H9 (cell line): ENCODE measurements around the gene MCL1. TPM values are rescaled to one million over a fixed set of nuclear protein-coding genes. Genes with fewer than 3 reads are reported as not detected.

ENCODE experiments used
- DNase-seq: peaks from one replicate; pipeline ENCODE4 v3.0.0-alpha.2; 2017
- H2AFZ ChIP-seq: one replicate; pipeline ENCODE4 v1.6.1; 2013; ENCODE audit warnings: mild to moderate bottlenecking, low read length, control low read depth, moderate library complexity
- H2AK5ac ChIP-seq: 2 replicates; pipeline ENCODE4 v1.6.1; 2013; ENCODE audit warnings: low read length, control low read depth, mixed read lengths; ENCODE audit not compliant: insufficient read length
- H2BK120ac ChIP-seq: one replicate; pipeline ENCODE4 v1.6.1; 2013; ENCODE audit warnings: low read depth, mild to moderate bottlenecking, low read length, control low read depth, inconsistent platforms; ENCODE audit not compliant: poor library complexity, severe bottlenecking
- H2BK12ac ChIP-seq: 2 replicates; pipeline ENCODE4 v1.6.1; 2013; ENCODE audit warnings: low read length, control low read depth, mixed read lengths, low read depth; ENCODE audit not compliant: insufficient read length
- H2BK15ac ChIP-seq: 2 replicates; pipeline ENCODE4 v1.6.1; 2013; ENCODE audit warnings: low read depth, low read length, control low read depth
- H2BK20ac ChIP-seq: one replicate; pipeline ENCODE4 v1.6.1; 2013; ENCODE audit warnings: low read depth, mild to moderate bottlenecking, low read length, control low read depth, inconsistent platforms; ENCODE audit not compliant: poor library complexity, severe bottlenecking
- H2BK5ac ChIP-seq: 2 replicates; pipeline ENCODE4 v1.6.1; 2013; ENCODE audit warnings: low read length, control low read depth, mixed read lengths; ENCODE audit not compliant: insufficient read length
- H3K14ac ChIP-seq: 2 replicates; pipeline ENCODE4 v1.6.1; 2013; ENCODE audit warnings: low read length, control low read depth; ENCODE audit not compliant: insufficient read depth
- H3K18ac ChIP-seq: 2 replicates; pipeline ENCODE4 v1.6.1; 2013; ENCODE audit warnings: low read depth, mild to moderate bottlenecking, mixed read lengths, low read length, control low read depth; ENCODE audit not compliant: insufficient read length
- H3K23ac ChIP-seq: 2 replicates; pipeline ENCODE4 v1.6.1; 2013; ENCODE audit warnings: low read length, control low read depth, mixed read lengths, low read depth; ENCODE audit not compliant: insufficient read length
- H3K23me2 ChIP-seq: 2 replicates; pipeline ENCODE4 v1.6.1; 2013; ENCODE audit warnings: low read depth, mild to moderate bottlenecking, mixed read lengths, low read length, control low read depth; ENCODE audit not compliant: insufficient read length, poor library complexity, severe bottlenecking
- H3K27ac ChIP-seq: 2 replicates; pipeline ENCODE4 v1.5.1; 2013; ENCODE audit warnings: low read length, control low read depth, mixed read lengths, low read depth; ENCODE audit not compliant: insufficient read length
- H3K27me3 ChIP-seq: 2 replicates; pipeline ENCODE4 v1.6.1; 2013; ENCODE audit warnings: low read length, control low read depth, inconsistent platforms; ENCODE audit not compliant: insufficient read depth
- H3K4ac ChIP-seq: 2 replicates; pipeline ENCODE4 v1.6.1; 2013; ENCODE audit warnings: low read depth, mild to moderate bottlenecking, control low read depth, inconsistent platforms, low read length, moderate library complexity
- H3K4me1 ChIP-seq: 2 replicates; pipeline ENCODE4 v1.6.1; 2013; ENCODE audit warnings: low read length, control low read depth, inconsistent platforms; ENCODE audit not compliant: insufficient read depth
- H3K4me2 ChIP-seq: 2 replicates; pipeline ENCODE4 v1.6.1; 2013; ENCODE audit warnings: low read length, control low read depth, mixed read lengths; ENCODE audit not compliant: insufficient read length, insufficient read depth
- H3K56ac ChIP-seq: 2 replicates; pipeline ENCODE4 v1.6.1; 2013; ENCODE audit warnings: low read depth, mild to moderate bottlenecking, mixed read lengths, low read length, control low read depth; ENCODE audit not compliant: insufficient read length
- H3K79me1 ChIP-seq: 2 replicates; pipeline ENCODE4 v1.6.1; 2013; ENCODE audit warnings: low read depth, mild to moderate bottlenecking, moderate library complexity, low read length, control low read depth, inconsistent platforms; ENCODE audit not compliant: insufficient read depth, poor library complexity, severe bottlenecking
- H3K79me2 ChIP-seq: 2 replicates; pipeline ENCODE4 v1.6.1; 2013; ENCODE audit warnings: low read length, control low read depth, inconsistent platforms; ENCODE audit not compliant: insufficient read depth
- H3K9ac ChIP-seq: 2 replicates; pipeline ENCODE4 v1.6.1; 2013; ENCODE audit warnings: low read length, control low read depth, mixed read lengths; ENCODE audit not compliant: insufficient read length; ENCODE audit errors: extremely low read depth
- H3K9me3 ChIP-seq: one replicate; pipeline ENCODE4 v1.6.1; 2013; ENCODE audit warnings: low read depth, low read length, inconsistent platforms; ENCODE audit not compliant: control insufficient read depth
- H3T11ph ChIP-seq: one replicate; pipeline ENCODE4 v1.6.1; 2013; ENCODE audit warnings: mild to moderate bottlenecking, low read length, control low read depth, inconsistent platforms
- H4K20me1 ChIP-seq: one replicate; pipeline ENCODE4 v1.6.1; 2013; ENCODE audit not compliant: control insufficient read depth, insufficient read length, insufficient read depth
- H4K5ac ChIP-seq: 2 replicates; pipeline ENCODE4 v1.6.1; 2013; ENCODE audit warnings: low read depth, mild to moderate bottlenecking, mixed read lengths, low read length, control low read depth; ENCODE audit not compliant: insufficient read length
- H4K8ac ChIP-seq: replicated peaks from 2 replicates; pipeline ENCODE4 v1.6.1; 2013; ENCODE audit warnings: low read length, control low read depth, mixed read lengths, low read depth; ENCODE audit not compliant: insufficient read length
- H4K91ac ChIP-seq: 2 replicates; pipeline ENCODE4 v1.6.1; 2013; ENCODE audit warnings: low read depth, mild to moderate bottlenecking, moderate library complexity, mixed read lengths, low read length, control low read depth; ENCODE audit not compliant: insufficient read length
- H3K27ac Mint-ChIP-seq, 3 experiments: 2 replicates in 2 of 3; 3 replicates in 1 of 3; pipeline ENCODE4 v1.8.0; 2020 to 2021; ENCODE audit warnings: mixed read lengths in 3 of 3, mild to moderate bottlenecking in 1 of 3, moderate library complexity in 1 of 3
- H3K27me3 Mint-ChIP-seq: 2 replicates; pipeline ENCODE4 v1.8.0; 2021; ENCODE audit warnings: low read depth, mild to moderate bottlenecking, moderate library complexity, mixed read lengths
- H3K36me3 Mint-ChIP-seq, 3 experiments: 2 replicates in 2 of 3; 3 replicates in 1 of 3; pipeline ENCODE4 v1.8.0; 2020 to 2021; ENCODE audit warnings: low read depth in 3 of 3, mixed read lengths in 3 of 3; ENCODE audit not compliant: insufficient read depth in 1 of 3
- H3K4me1 Mint-ChIP-seq, 2 experiments: 2 replicates each; pipeline ENCODE4 v1.8.0; 2020; ENCODE audit warnings: mixed read lengths in 2 of 2
- H3K4me3 Mint-ChIP-seq, 2 experiments: 2 replicates in 1 of 2; 3 replicates in 1 of 2; pipeline ENCODE4 v1.8.0; 2020 to 2021; ENCODE audit warnings: mild to moderate bottlenecking in 2 of 2, mixed read lengths in 2 of 2, moderate library complexity in 1 of 2
- H3K9me3 Mint-ChIP-seq, 2 experiments: 2 replicates in 1 of 2; 3 replicates in 1 of 2; pipeline ENCODE4 v1.8.0; 2020; ENCODE audit warnings: mild to moderate bottlenecking in 2 of 2, mixed read lengths in 2 of 2, moderate library complexity in 1 of 2
- CTCF ChIP-seq: fragments of 200-600 bp; sonication (generic); conservative IDR thresholded peaks from 3 replicates; pipeline ENCODE4 v1.8.0; 2021; ENCODE audit warnings: antibody characterized with exemption, mild to moderate bottlenecking
- WGBS: extraction: QIAGEN DNeasy Blood & Tissue Kit; methylation state at CpG from one replicate; pipeline ENCODE4 v1.1.7; 2013; ENCODE audit warnings: missing lambda C conversion rate, low lambda C conversion rate, mixed read lengths; ENCODE audit not compliant: insufficient read length; ENCODE audit errors: extremely low coverage; 5-methylcytosine and 5-hydroxymethylcytosine counted together
- total RNA-seq: library from RNA; stranded (reverse); gene quantifications from 2 replicates; pipeline ENCODE4 v1.2.1, GENCODE V29; 2021

MCL1 gene
- total RNA-seq, 1 experiment from 2014 or later, result 247 TPM

- no peak overlapping the region for H3K9ac ChIP-seq
- H3K27ac ChIP-seq, result no peak overlapping the region
- no peaks in the 10 kb centered on the region for H4K20me1 ChIP-seq
- no peak overlapping the region for H3K27ac Mint-ChIP-seq
- no peak overlapping the region for H3K4ac ChIP-seq
- H3K9me3 ChIP-seq, result no peaks in the 10 kb centered on the region
- H2AK5ac ChIP-seq, result no peak overlapping the region
- H3K4me1 Mint-ChIP-seq, result peaks cover 7 to 12% of the 10 kb centered on the region in 2 experiments
- no peak overlapping the region for H4K91ac ChIP-seq
- H3K56ac ChIP-seq, result no peak overlapping the region
- H2BK20ac ChIP-seq, result no peak overlapping the region
- H2BK120ac ChIP-seq, result no peak overlapping the region
- no peak overlapping the region for H3T11ph ChIP-seq
- no peak overlapping the region for H2BK12ac ChIP-seq
- H3K4me3 Mint-ChIP-seq, result no peak overlapping the region
- no peak overlapping the region for H2AFZ ChIP-seq
- H3K14ac ChIP-seq, result no peak overlapping the region
- no peak overlapping the region for H3K4me2 ChIP-seq
- no peaks in the 10 kb centered on the region for H3K27me3 ChIP-seq
- no peaks in the 10 kb centered on the region for H3K23me2 ChIP-seq
- H4K8ac ChIP-seq, result no peak overlapping the region
- H3K79me2 ChIP-seq, result no peaks in the 10 kb centered on the region
- no peak overlapping the region for H4K5ac ChIP-seq
- DNase-seq, result no peak
- no peak overlapping the region for H3K18ac ChIP-seq
- H3K9me3 Mint-ChIP-seq, result no peaks in the 10 kb centered on the region
- H3K4me1 ChIP-seq, result no peaks in the 10 kb centered on the region
- H2BK5ac ChIP-seq, result no peak overlapping the region
- H2BK15ac ChIP-seq, result no peak overlapping the region
- no peak overlapping the region for H3K23ac ChIP-seq
- H3K79me1 ChIP-seq, result no peaks in the 10 kb centered on the region
- H3K36me3 Mint-ChIP-seq, result no peaks in the 10 kb centered on the region
- no peaks in the 10 kb centered on the region; the same call in 1 of the 2 replicates for H3K27me3 Mint-ChIP-seq
- WGBS, result no CpG with 5 or more reads among the region's 4 CpGs
- TF ChIP-seq CTCF, result no peak
These were observed 50.4 kb downstream of the MCL1 start for GRCh38 chr1:150529017-150529416.
